ENCODE data around the gene RMDN3.

The RMDN3 gene

GRCh38 chr15:40754883-40755811, at the start of gene RMDN3:
Gene RMDN3 (minus strand): TSS chr15:40755254. CDS start chr15:40754783, 471 bp downstream.
- DNase-seq (ENCODE audit: low spot score), result peak; percentile 93

- DNase-seq (ENCODE audit: low spot score), result no peak
Measured at GRCh38 chr15:40803688-40804087, 48.6 kb upstream of the RMDN3 start.

- no peak for DNase-seq (ENCODE audit: low spot score)
Measured at GRCh38 chr15:40803076-40803475, 48.0 kb upstream of the RMDN3 start.

- no peak for DNase-seq (ENCODE audit: low spot score)
Measured at GRCh38 chr15:40799523-40799922, 44.5 kb upstream of the RMDN3 start.

- DNase-seq (ENCODE audit: low spot score), result no peak
Measured at GRCh38 chr15:40796512-40796911, 41.5 kb upstream of the RMDN3 start.

- no peak for DNase-seq (ENCODE audit: low spot score)
Measured at GRCh38 chr15:40796041-40796440, 41.0 kb upstream of the RMDN3 start.

GRCh38 chr15:40793216-40793989, 38.3 kb upstream of the RMDN3 start:
- DNase-seq (ENCODE audit: low spot score), result no peak

- no peak for DNase-seq (ENCODE audit: low spot score)
Measured at GRCh38 chr15:40792394-40792793, 37.3 kb upstream of the RMDN3 start.

- no peak for DNase-seq (ENCODE audit: low spot score)
Measured at GRCh38 chr15:40790718-40791117, 35.7 kb upstream of the RMDN3 start.

GRCh38 chr15:40789999-40790398, 34.9 kb upstream of the RMDN3 start:
- DNase-seq (ENCODE audit: low spot score), result no peak

GRCh38 chr15:40789119-40789518, 34.1 kb upstream of the RMDN3 start:
- no peak for DNase-seq (ENCODE audit: low spot score)

GRCh38 chr15:40787991-40788390, 32.9 kb upstream of the RMDN3 start:
- no peak for DNase-seq (ENCODE audit: low spot score)

GRCh38 chr15:40787344-40787841, 32.3 kb upstream of the RMDN3 start:
- no peak for DNase-seq (ENCODE audit: low spot score)

- no peak for DNase-seq (ENCODE audit: low spot score)
Measured at GRCh38 chr15:40785814-40786213, 30.8 kb upstream of the RMDN3 start.

- no peak for DNase-seq (ENCODE audit: low spot score)
Measured at GRCh38 chr15:40785164-40785563, 30.1 kb upstream of the RMDN3 start.

- DNase-seq (ENCODE audit: low spot score), result no peak
Measured at GRCh38 chr15:40782609-40783227, 27.7 kb upstream of the RMDN3 start.

- DNase-seq (ENCODE audit: low spot score), result no peak
Measured at GRCh38 chr15:40776537-40777141, 21.6 kb upstream of the RMDN3 start.

- no peak for DNase-seq (ENCODE audit: low spot score)
Measured at GRCh38 chr15:40775740-40776536, 20.9 kb upstream of the RMDN3 start.

GRCh38 chr15:40775007-40775406, 20.0 kb upstream of the RMDN3 start:
- DNase-seq (ENCODE audit: low spot score), result no peak

GRCh38 chr15:40773902-40774301, 18.8 kb upstream of the RMDN3 start:
- no peak for DNase-seq (ENCODE audit: low spot score)

- no peak for DNase-seq (ENCODE audit: low spot score)
Measured at GRCh38 chr15:40773496-40773895, 18.4 kb upstream of the RMDN3 start.
